Tracheal epithelial cell (primary cell): Measurements from ENCODE around the gene MED31. TPM values are rescaled to one million over a fixed set of nuclear protein-coding genes. Genes with fewer than 3 reads are reported as not detected.

Source experiments
- total RNA-seq: library from RNA; depleted of rRNA; stranded (reverse); fragments of >200 nt; gene quantifications from 2 replicates; pipeline ENCODE4 v1.2.1, GENCODE V29; 2014

The MED31 gene
- 8.4 and 10.7 TPM in 2 replicates for total RNA-seq

GRCh38 chr17:6651354-6651918, at the start of gene MED31, which contains the start of gene C17orf100:
Gene MED31 (minus strand): TSS chr17:6651605. CDS start chr17:6651528, 77 bp downstream.
Gene C17orf100 (plus strand): TSS chr17:6651762. CDS start chr17:6651914, 152 bp downstream.

GRCh38 chr17:6640536-6641246, 10.7 kb downstream of the MED31 start, which contains the start of the genes KIAA0753 and TXNDC17:
Gene KIAA0753 (minus strand): TSS chr17:6640711. CDS start chr17:6635103, 5,608 bp downstream.
Gene TXNDC17 (plus strand): TSS chr17:6641060. CDS start chr17:6641083, 23 bp downstream.

Other genes with a start within 250 kb of the MED31 start
- not detected in 2 replicates for gene AIPL1, start 216.5 kb downstream of the MED31 start, total RNA-seq
- 4.1 TPM in 1 of 2 replicates, not detected in the other for gene PIMREG, start 207.2 kb downstream of the MED31 start, total RNA-seq
- 15.4 and 47.5 TPM in 2 replicates for gene PITPNM3, start 95.0 kb downstream of the MED31 start, total RNA-seq
- 7.0 and 8.5 TPM in 2 replicates for gene KIAA0753, start 10.9 kb downstream of the MED31 start, total RNA-seq
- gene TXNDC17, start 10.5 kb downstream of the MED31 start, total RNA-seq = 216 and 295 TPM in 2 replicates
- 0.24 and 1.3 TPM in 2 replicates for gene C17orf100, start 157 bp upstream of the MED31 start, total RNA-seq
- 0.21 and 0.96 TPM in 2 replicates for gene SLC13A5, start 61.8 kb upstream of the MED31 start, total RNA-seq
- 0.43 and 2.2 TPM in 2 replicates for gene XAF1, start 104.4 kb upstream of the MED31 start, total RNA-seq
- not detected in 2 replicates for gene FBXO39, start 124.6 kb upstream of the MED31 start, total RNA-seq
- gene TEKT1, start 180.1 kb upstream of the MED31 start, total RNA-seq = not detected in 2 replicates